GM23338 (cell line): Measurements from ENCODE around the gene POLR2H.

Experiments used
- CREB1 ChIP-seq: fragments of 250-450 bp; sonication (Bioruptor Pico); IDR thresholded peaks from 2 replicates; pipeline ENCODE4 v1.5.0; 2020; ENCODE audit warnings: low read depth, mild to moderate bottlenecking, moderate library complexity
- EZH2 ChIP-seq: fragments of 200-600 bp; sonication (generic); IDR thresholded peaks from one replicate; pipeline ENCODE4 v1.8.0; 2017; ENCODE audit warnings: antibody characterized with exemption, mild to moderate bottlenecking, low read depth; ENCODE audit not compliant: unreplicated experiment
- EZH2phosphoT487 ChIP-seq: fragments of 200-600 bp; sonication (generic); IDR thresholded peaks from one replicate; pipeline ENCODE4 v1.8.1; 2018; ENCODE audit warnings: antibody characterized with exemption; ENCODE audit not compliant: unreplicated experiment
- JUNB ChIP-seq: IDR thresholded peaks from one replicate; pipeline ENCODE4 v1.6.1; 2016; ENCODE audit warnings: antibody characterized with exemption; ENCODE audit not compliant: unreplicated experiment
- POLR2AphosphoS5 ChIP-seq: IDR thresholded peaks from 2 replicates; pipeline ENCODE4 v1.6.1; 2016; ENCODE audit warnings: antibody characterized with exemption, low read depth
- STAT1 ChIP-seq: IDR thresholded peaks from one replicate; pipeline ENCODE4 v1.6.1; 2016; ENCODE audit warnings: antibody characterized with exemption; ENCODE audit not compliant: unreplicated experiment
- ZNF331 ChIP-seq: fragments of 250-450 bp; sonication (Bioruptor Pico); IDR thresholded peaks from 2 replicates; pipeline ENCODE4 v1.5.0; 2020; ENCODE audit warnings: low read depth, mild to moderate bottlenecking, moderate library complexity
- TF ChIP-seq, protein P1 (sequence below): IDR thresholded peaks from one replicate; pipeline ENCODE4 v1.6.1; 2018; ENCODE audit warnings: antibody characterized with exemption; ENCODE audit not compliant: unreplicated experiment
- TF ChIP-seq, protein P2 (sequence below): fragments of 250-450 bp; sonication (Bioruptor Pico); IDR thresholded peaks from 2 replicates; pipeline ENCODE4 v1.5.0; 2020; ENCODE audit warnings: mild to moderate bottlenecking, moderate library complexity
- TF ChIP-seq, protein P3 (sequence below), 2 experiments: fragments of 200-600 bp in 1 of 2; sonication (generic) in 1 of 2; conservative IDR thresholded peaks; 2 replicates each; pipeline versions ENCODE4 v1.5.1 to v1.6.1; 2016 to 2017; ENCODE audit warnings: antibody characterized with exemption in 2 of 2, low read depth in 2 of 2, mild to moderate bottlenecking in 2 of 2, moderate library complexity in 1 of 2

DNA sequence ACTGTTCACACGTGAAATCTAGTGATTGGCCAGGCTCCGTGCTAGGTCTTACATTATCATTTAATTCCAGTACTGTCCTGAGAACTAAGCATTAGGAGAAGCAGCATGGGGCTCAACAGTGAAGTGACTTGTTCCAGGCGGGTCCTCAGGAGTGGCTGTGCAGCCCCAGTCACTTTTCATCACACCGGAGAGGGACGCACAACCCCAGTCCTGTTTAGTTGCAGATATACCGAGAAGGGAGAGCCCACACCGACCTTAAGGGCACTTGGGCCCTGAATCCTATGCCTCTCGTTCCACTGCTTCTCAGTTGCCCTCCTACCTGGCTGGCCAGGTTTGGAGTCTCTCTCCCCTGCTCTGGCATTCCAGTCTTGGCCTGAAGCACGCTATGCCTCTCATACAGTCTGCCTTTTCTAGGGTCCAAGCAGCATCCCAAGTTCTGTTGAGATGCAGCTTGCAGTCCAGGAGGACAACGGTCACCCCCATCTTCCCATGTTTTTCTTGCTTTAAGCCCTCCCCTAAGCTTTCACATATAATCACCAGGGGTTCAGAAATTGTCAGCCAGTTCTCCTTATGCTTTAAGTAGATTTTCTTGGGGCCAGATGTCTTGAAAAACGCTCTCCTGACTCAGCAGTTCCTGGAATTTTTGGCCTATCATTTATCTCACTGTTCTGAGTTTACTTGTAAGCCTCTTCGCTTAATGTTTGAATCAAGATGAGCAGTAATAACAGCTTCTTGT, 14.0 kb upstream of the POLR2H start:
- TF ChIP-seq, protein P1, sequence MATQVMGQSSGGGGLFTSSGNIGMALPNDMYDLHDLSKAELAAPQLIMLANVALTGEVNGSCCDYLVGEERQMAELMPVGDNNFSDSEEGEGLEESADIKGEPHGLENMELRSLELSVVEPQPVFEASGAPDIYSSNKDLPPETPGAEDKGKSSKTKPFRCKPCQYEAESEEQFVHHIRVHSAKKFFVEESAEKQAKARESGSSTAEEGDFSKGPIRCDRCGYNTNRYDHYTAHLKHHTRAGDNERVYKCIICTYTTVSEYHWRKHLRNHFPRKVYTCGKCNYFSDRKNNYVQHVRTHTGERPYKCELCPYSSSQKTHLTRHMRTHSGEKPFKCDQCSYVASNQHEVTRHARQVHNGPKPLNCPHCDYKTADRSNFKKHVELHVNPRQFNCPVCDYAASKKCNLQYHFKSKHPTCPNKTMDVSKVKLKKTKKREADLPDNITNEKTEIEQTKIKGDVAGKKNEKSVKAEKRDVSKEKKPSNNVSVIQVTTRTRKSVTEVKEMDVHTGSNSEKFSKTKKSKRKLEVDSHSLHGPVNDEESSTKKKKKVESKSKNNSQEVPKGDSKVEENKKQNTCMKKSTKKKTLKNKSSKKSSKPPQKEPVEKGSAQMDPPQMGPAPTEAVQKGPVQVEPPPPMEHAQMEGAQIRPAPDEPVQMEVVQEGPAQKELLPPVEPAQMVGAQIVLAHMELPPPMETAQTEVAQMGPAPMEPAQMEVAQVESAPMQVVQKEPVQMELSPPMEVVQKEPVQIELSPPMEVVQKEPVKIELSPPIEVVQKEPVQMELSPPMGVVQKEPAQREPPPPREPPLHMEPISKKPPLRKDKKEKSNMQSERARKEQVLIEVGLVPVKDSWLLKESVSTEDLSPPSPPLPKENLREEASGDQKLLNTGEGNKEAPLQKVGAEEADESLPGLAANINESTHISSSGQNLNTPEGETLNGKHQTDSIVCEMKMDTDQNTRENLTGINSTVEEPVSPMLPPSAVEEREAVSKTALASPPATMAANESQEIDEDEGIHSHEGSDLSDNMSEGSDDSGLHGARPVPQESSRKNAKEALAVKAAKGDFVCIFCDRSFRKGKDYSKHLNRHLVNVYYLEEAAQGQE, result no peak
- TF ChIP-seq, protein P2, sequence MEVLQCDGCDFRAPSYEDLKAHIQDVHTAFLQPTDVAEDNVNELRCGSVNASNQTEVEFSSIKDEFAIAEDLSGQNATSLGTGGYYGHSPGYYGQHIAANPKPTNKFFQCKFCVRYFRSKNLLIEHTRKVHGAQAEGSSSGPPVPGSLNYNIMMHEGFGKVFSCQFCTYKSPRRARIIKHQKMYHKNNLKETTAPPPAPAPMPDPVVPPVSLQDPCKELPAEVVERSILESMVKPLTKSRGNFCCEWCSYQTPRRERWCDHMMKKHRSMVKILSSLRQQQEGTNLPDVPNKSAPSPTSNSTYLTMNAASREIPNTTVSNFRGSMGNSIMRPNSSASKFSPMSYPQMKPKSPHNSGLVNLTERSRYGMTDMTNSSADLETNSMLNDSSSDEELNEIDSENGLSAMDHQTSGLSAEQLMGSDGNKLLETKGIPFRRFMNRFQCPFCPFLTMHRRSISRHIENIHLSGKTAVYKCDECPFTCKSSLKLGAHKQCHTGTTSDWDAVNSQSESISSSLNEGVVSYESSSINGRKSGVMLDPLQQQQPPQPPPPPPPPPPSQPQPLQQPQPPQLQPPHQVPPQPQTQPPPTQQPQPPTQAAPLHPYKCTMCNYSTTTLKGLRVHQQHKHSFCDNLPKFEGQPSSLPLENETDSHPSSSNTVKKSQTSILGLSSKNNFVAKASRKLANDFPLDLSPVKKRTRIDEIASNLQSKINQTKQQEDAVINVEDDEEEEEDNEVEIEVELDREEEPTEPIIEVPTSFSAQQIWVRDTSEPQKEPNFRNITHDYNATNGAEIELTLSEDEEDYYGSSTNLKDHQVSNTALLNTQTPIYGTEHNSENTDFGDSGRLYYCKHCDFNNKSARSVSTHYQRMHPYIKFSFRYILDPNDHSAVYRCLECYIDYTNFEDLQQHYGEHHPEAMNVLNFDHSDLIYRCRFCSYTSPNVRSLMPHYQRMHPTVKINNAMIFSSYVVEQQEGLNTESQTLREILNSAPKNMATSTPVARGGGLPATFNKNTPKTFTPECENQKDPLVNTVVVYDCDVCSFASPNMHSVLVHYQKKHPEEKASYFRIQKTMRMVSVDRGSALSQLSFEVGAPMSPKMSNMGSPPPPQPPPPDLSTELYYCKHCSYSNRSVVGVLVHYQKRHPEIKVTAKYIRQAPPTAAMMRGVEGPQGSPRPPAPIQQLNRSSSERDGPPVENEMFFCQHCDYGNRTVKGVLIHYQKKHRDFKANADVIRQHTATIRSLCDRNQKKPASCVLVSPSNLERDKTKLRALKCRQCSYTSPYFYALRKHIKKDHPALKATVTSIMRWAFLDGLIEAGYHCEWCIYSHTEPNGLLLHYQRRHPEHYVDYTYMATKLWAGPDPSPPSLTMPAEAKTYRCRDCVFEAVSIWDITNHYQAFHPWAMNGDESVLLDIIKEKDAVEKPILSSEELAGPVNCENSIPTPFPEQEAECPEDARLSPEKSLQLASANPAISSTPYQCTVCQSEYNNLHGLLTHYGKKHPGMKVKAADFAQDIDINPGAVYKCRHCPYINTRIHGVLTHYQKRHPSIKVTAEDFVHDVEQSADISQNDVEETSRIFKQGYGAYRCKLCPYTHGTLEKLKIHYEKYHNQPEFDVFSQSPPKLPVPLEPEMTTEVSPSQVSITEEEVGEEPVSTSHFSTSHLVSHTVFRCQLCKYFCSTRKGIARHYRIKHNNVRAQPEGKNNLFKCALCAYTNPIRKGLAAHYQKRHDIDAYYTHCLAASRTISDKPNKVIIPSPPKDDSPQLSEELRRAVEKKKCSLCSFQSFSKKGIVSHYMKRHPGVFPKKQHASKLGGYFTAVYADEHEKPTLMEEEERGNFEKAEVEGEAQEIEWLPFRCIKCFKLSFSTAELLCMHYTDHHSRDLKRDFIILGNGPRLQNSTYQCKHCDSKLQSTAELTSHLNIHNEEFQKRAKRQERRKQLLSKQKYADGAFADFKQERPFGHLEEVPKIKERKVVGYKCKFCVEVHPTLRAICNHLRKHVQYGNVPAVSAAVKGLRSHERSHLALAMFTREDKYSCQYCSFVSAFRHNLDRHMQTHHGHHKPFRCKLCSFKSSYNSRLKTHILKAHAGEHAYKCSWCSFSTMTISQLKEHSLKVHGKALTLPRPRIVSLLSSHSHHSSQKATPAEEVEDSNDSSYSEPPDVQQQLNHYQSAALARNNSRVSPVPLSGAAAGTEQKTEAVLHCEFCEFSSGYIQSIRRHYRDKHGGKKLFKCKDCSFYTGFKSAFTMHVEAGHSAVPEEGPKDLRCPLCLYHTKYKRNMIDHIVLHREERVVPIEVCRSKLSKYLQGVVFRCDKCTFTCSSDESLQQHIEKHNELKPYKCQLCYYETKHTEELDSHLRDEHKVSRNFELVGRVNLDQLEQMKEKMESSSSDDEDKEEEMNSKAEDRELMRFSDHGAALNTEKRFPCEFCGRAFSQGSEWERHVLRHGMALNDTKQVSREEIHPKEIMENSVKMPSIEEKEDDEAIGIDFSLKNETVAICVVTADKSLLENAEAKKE (CRISPR knock-in tag), result no peak
- TF ChIP-seq, protein P3, sequence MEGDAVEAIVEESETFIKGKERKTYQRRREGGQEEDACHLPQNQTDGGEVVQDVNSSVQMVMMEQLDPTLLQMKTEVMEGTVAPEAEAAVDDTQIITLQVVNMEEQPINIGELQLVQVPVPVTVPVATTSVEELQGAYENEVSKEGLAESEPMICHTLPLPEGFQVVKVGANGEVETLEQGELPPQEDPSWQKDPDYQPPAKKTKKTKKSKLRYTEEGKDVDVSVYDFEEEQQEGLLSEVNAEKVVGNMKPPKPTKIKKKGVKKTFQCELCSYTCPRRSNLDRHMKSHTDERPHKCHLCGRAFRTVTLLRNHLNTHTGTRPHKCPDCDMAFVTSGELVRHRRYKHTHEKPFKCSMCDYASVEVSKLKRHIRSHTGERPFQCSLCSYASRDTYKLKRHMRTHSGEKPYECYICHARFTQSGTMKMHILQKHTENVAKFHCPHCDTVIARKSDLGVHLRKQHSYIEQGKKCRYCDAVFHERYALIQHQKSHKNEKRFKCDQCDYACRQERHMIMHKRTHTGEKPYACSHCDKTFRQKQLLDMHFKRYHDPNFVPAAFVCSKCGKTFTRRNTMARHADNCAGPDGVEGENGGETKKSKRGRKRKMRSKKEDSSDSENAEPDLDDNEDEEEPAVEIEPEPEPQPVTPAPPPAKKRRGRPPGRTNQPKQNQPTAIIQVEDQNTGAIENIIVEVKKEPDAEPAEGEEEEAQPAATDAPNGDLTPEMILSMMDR (conservative IDR thresholded peaks at IDR 0.05; ENCODE audit: low read depth in 2 of 2), result no peak
- no peak for TF ChIP-seq ZNF331 (CRISPR knock-in tag)
- no peak for TF ChIP-seq POLR2AphosphoS5
- TF ChIP-seq EZH2phosphoT487, result no peak
- TF ChIP-seq JUNB, result no peak
- no peak for TF ChIP-seq EZH2
- TF ChIP-seq STAT1, result no peak
- no peak for TF ChIP-seq CREB1 (CRISPR knock-in tag)
